B cell (primary cell): ENCODE data around the gene ATG2A. TPM values are rescaled to one million over a fixed set of nuclear protein-coding genes. Genes with fewer than 3 reads are reported as not detected.

Experiments
- ATAC-seq: fragments of 200-7000 bp; cut with Tn5 transposase; one replicate; pipeline ENCODE4 v1.10.0; 2021; ENCODE audit warnings: low read depth, mild to moderate bottlenecking, moderate number of reproducible peaks, moderate library complexity
- CTCF ChIA-PET: fragments of 350-600 bp; sonication (Branson Sonifier 250); formaldehyde crosslinking; loops from one replicate; lab custom pipeline; 2021; ENCODE audit warnings: antibody characterized with exemption, inconsistent platforms; lab: Charles Lee
- POLR2A ChIA-PET: fragments of 350-600 bp; sonication (Branson Sonifier 250); formaldehyde crosslinking; loops from one replicate; lab custom pipeline; 2021; ENCODE audit warnings: antibody characterized with exemption; lab: Charles Lee
- DNase-seq: peaks from one replicate; pipeline ENCODE4 v3.0.0; 2013
- H2AFZ ChIP-seq: 2 replicates; pipeline ENCODE4 v1.6.1; 2012; ENCODE audit warnings: mild to moderate bottlenecking, low read depth, low read length; ENCODE audit not compliant: insufficient read depth, poor library complexity, severe bottlenecking
- H3K27ac ChIP-seq, 2 donors: 1 replicate in 1 of 2; 2 replicates in 1 of 2; pipeline ENCODE4 v1.5.1; 2012 to 2013; ENCODE audit warnings: low read length in 2 of 2, mild to moderate bottlenecking in 2 of 2, moderate library complexity in 1 of 2
- H3K27me3 ChIP-seq, 4 experiments: fragments of 200-600 bp in 1 of 4; sonication (generic) in 1 of 4; replicated peaks in 1 of 4; 1 replicate in 2 of 4; 2 replicates in 2 of 4; pipeline versions ENCODE4 v1.6.1 to v1.7.0; 2013 to 2016; ENCODE audit warnings: low read length in 3 of 4, mild to moderate bottlenecking in 2 of 4, mixed read lengths in 1 of 4, moderate library complexity in 1 of 4; ENCODE audit not compliant: insufficient read depth in 4 of 4, control insufficient read depth in 3 of 4; ENCODE audit errors: control extremely low read depth in 1 of 4
- H3K36me3 ChIP-seq, 2 experiments: replicated peaks in 1 of 2; 1 replicate in 1 of 2; 2 replicates in 1 of 2; pipeline versions ENCODE4 v1.6.1 to v1.7.1; 2013; ENCODE audit warnings: low read length in 1 of 2; ENCODE audit not compliant: insufficient read depth in 2 of 2, control insufficient read depth in 1 of 2; ENCODE audit errors: control extremely low read depth in 1 of 2, extremely low read depth in 1 of 2
- H3K4me1 ChIP-seq, 2 donors: fragments of 200-600 bp in 1 of 2; sonication (generic) in 1 of 2; 1 replicate in 1 of 2; 2 replicates in 1 of 2; pipeline versions ENCODE4 v1.5.1 to v1.6.1; 2013 to 2017; ENCODE audit warnings: low read length in 2 of 2; ENCODE audit not compliant: control insufficient read depth in 2 of 2, insufficient read depth in 2 of 2
- H3K4me2 ChIP-seq: replicated peaks from 2 replicates; pipeline ENCODE3; 2012; ENCODE audit warnings: mild to moderate bottlenecking, low read depth, low read length; ENCODE audit not compliant: poor library complexity, severe bottlenecking
- H3K4me3 ChIP-seq, 5 experiments: fragments of 200-600 bp in 1 of 5; sonication (generic) in 1 of 5; 1 replicate in 3 of 5; 2 replicates in 2 of 5; pipeline versions ENCODE4 v1.5.1 to v1.7.0; 2011 to 2016; ENCODE audit warnings: low read length in 4 of 5, mild to moderate bottlenecking in 4 of 5, low read depth in 2 of 5, control low read depth in 1 of 5, moderate library complexity in 1 of 5; ENCODE audit not compliant: insufficient read depth in 1 of 5; ENCODE audit errors: control extremely low read depth in 1 of 5, extremely low read depth in 1 of 5
- H3K79me2 ChIP-seq: fragments of 200-600 bp; sonication (generic); one replicate; pipeline ENCODE4 v1.6.0; 2016; ENCODE audit warnings: low read length; ENCODE audit not compliant: control insufficient read depth, insufficient read depth
- H3K9ac ChIP-seq: fragments of 200-600 bp; sonication (generic); 2 replicates; pipeline ENCODE4 v1.6.1; 2017; ENCODE audit warnings: mild to moderate bottlenecking, low read length, moderate library complexity
- H3K9me3 ChIP-seq, 3 donors: one replicate each; pipeline versions ENCODE4 v1.6.1 to v1.7.1; 2013; ENCODE audit warnings: low read length in 2 of 3; ENCODE audit not compliant: control insufficient read depth in 2 of 3, insufficient read depth in 1 of 3; ENCODE audit errors: control extremely low read depth in 1 of 3
- H4K20me1 ChIP-seq: 2 replicates; pipeline ENCODE4 v1.6.0; 2012; ENCODE audit warnings: mild to moderate bottlenecking, low read length; ENCODE audit not compliant: insufficient read depth, control insufficient read depth, poor library complexity, severe bottlenecking
- H3K27ac Mint-ChIP-seq: one replicate; pipeline ENCODE4 v1.8.0; 2021; ENCODE audit warnings: mixed read lengths
- H3K27me3 Mint-ChIP-seq: one replicate; pipeline ENCODE4 v1.8.0; 2021; ENCODE audit warnings: mixed read lengths
- H3K4me1 Mint-ChIP-seq: one replicate; pipeline ENCODE4 v1.8.0; 2021; ENCODE audit warnings: mixed read lengths
- H3K4me3 Mint-ChIP-seq: one replicate; pipeline ENCODE4 v1.8.0; 2021; ENCODE audit warnings: mixed read lengths
- H3K9me3 Mint-ChIP-seq: one replicate; pipeline ENCODE4 v1.8.0; 2022; ENCODE audit warnings: mixed read lengths; ENCODE audit not compliant: insufficient read depth
- CTCF ChIP-seq: fragments of 200-600 bp; IDR thresholded peaks from one replicate; pipeline ENCODE4 v1.8.0; 2022; ENCODE audit warnings: antibody characterized with exemption, mild to moderate bottlenecking
- WGBS: methylation state at CpG from one replicate; pipeline ENCODE4 v1.1.5; 2013; ENCODE audit warnings: missing lambda C conversion rate; ENCODE audit not compliant: insufficient coverage; 5-methylcytosine and 5-hydroxymethylcytosine counted together
- intact Hi-C: fragments of 100-400 bp; cut with micrococcal nuclease; formaldehyde crosslinking; loops from one replicate; pipeline ENCODE4 v1.10.0; 2022
- polyA plus RNA-seq: library from polyadenylated mRNA; depleted of rRNA; stranded (reverse); fragments of >200 nt; gene quantifications from 2 replicates; pipeline ENCODE4 v1.2.3, GENCODE V29; 2012
- total RNA-seq, 2 donors: library from RNA; stranded (reverse); fragments of 120-200 nt in 1 of 2; gene quantifications; 1 replicate in 1 of 2; 2 replicates in 1 of 2; pipeline versions ENCODE4 v1.2.3 to v1.2.4, GENCODE V29; 2013 to 2022

ATG2A gene
- total and polyA plus RNA-seq, 2 donors (not counting 1 experiment from before 2014, with no cell fraction given), result 24.3 to 38.6 TPM

GRCh38 chr11:64887234-64887756 is 29.7 kb downstream of the ATG2A start:
- intact Hi-C loops, result no loop called here
- Histone ChIP-seq H3K9me3 (no peaks in the 10 kb centered on the region), H3K27me3 (no peaks in the 10 kb centered on the region), H3K27ac (peak overlapping the region in 1 of 2 donors; percentile 38), H3K36me3 (no peaks in the 10 kb centered on the region), H3K4me2 (peak overlapping the region; percentile 83), H2AFZ (peak overlapping the region; percentile 84), H3K79me2 (peaks cover 11% of the 10 kb centered on the region), H4K20me1 (no peaks in the 10 kb centered on the region), H3K9ac (no peak overlapping the region), H3K4me1 (peaks cover 19 to 27% of the 10 kb centered on the region in 2 donors), H3K4me3 (no peak overlapping the region)
- peak overlapping the region; percentile 35 for H3K27ac Mint-ChIP-seq
- ChIA-PET POLR2A (interaction anchor here (1.0 to 5.0 kb wide), 4 partner anchors 9 to 39 kb away, joined by 3 to 43 read pairs (median 6); partner anchors contain the start of gene EHD1), CTCF (interaction anchor here (0.6 to 30.2 kb wide), 8 partner anchors 8 to 191 kb away, joined by 3 to 1254 read pairs (median 8); partner anchors contain the start of genes ARL2, ATG2A, CDC42BPG and EHD1)
- no peak for TF ChIP-seq CTCF
- no peak for ATAC-seq
- H3K9me3 Mint-ChIP-seq, result no peaks in the 10 kb centered on the region
- 100% methylated on average over 2 of the region's 8 CpGs for WGBS
- H3K27me3 Mint-ChIP-seq, result no peaks in the 10 kb centered on the region
- H3K4me1 Mint-ChIP-seq, result peaks cover 31% of the 10 kb centered on the region
- H3K4me3 Mint-ChIP-seq, result no peak overlapping the region
- no peak for DNase-seq

GRCh38 chr11:64885367-64886286 is 31.4 kb downstream of the ATG2A start:
- no peak overlapping the region for H3K9ac ChIP-seq
- ChIA-PET POLR2A (interaction anchor here (5.0 kb wide), 1 partner anchor 37 kb away, joined by 43 read pairs; no protein-coding TSS in a partner anchor), CTCF (interaction anchor here (0.9 to 30.2 kb wide), 5 partner anchors 8 to 104 kb away, joined by 3 to 1254 read pairs (median 5); partner anchors contain the start of gene CDC42BPG)
- no peak for TF ChIP-seq CTCF
- no peak overlapping the region for H2AFZ ChIP-seq
- H3K27me3 ChIP-seq, result no peaks in the 10 kb centered on the region
- no peaks in the 10 kb centered on the region for H3K36me3 ChIP-seq
- Mint-ChIP-seq H3K27me3 (no peaks in the 10 kb centered on the region), H3K4me3 (no peak overlapping the region), H3K27ac (peak overlapping the region; percentile 28), H3K4me1 (peaks cover 34% of the 10 kb centered on the region), H3K9me3 (no peaks in the 10 kb centered on the region)
- H3K4me2 ChIP-seq, result no peak overlapping the region
- intact Hi-C loops, result no loop called here
- no peak overlapping the region for H3K27ac ChIP-seq
- no peak overlapping the region for H3K4me3 ChIP-seq
- 100% methylated on average over 7 of the region's 15 CpGs for WGBS
- H4K20me1 ChIP-seq, result no peaks in the 10 kb centered on the region
- DNase-seq (no peak), ATAC-seq (no peak)
- H3K79me2 ChIP-seq, result peaks cover 11% of the 10 kb centered on the region
- no peaks in the 10 kb centered on the region for H3K9me3 ChIP-seq
- peaks cover 21 to 25% of the 10 kb centered on the region in 2 donors for H3K4me1 ChIP-seq
